ENCODE data around the gene SQOR.
"Not testable (repeated sequence)": the region's sequence is repeated elsewhere in the genome, so short reads cannot be mapped to it uniquely, and the experiment has no call there.

SQOR gene

DNA sequence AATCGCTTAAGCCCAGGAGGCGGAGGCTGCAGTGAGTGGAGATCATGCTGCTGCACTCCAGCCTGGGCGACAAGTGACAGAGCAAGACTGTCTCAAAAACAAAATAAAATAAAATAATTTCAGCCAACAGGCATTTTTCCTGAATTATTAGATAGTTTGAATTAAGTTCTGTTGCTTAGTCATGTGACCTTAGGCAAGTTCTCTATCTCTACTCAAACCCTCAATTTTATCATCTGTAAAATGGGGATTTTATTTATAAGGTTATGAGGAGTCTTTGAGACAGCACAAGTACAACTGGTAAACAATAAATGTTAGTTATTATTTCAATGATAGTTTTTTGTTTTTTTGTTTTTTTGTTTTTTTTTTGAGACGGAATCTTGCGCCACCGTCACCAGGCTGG is 13.0 kb downstream of the SQOR start:
- no peak for DNase-seq (ENCODE audit: low read depth, low spot score)
- Histone ChIP-seq H3K36me3 (ENCODE audit: insufficient read depth, low read length) (no peaks in the 10 kb centered on the region), H3K9me3 (ENCODE audit: low read depth, low read length) (no peaks in the 10 kb centered on the region), H3K9ac (ENCODE audit: insufficient read length) (no peak overlapping the region), H3K4me3 (no peak overlapping the region), H3K27ac (no peak overlapping the region)
- TF ChIP-seq EZH2 (IDR thresholded peaks at IDR 0.05) (no peak), POLR2AphosphoS5 (IDR thresholded peaks at IDR 0.05; ENCODE audit: borderline replicate concordance, low read depth, low read length) (no peak), FOXP2 (optimal IDR thresholded peaks at IDR 0.05; ENCODE audit: control extremely low read depth, extremely low read length, insufficient read depth) (no peak)

DNA sequence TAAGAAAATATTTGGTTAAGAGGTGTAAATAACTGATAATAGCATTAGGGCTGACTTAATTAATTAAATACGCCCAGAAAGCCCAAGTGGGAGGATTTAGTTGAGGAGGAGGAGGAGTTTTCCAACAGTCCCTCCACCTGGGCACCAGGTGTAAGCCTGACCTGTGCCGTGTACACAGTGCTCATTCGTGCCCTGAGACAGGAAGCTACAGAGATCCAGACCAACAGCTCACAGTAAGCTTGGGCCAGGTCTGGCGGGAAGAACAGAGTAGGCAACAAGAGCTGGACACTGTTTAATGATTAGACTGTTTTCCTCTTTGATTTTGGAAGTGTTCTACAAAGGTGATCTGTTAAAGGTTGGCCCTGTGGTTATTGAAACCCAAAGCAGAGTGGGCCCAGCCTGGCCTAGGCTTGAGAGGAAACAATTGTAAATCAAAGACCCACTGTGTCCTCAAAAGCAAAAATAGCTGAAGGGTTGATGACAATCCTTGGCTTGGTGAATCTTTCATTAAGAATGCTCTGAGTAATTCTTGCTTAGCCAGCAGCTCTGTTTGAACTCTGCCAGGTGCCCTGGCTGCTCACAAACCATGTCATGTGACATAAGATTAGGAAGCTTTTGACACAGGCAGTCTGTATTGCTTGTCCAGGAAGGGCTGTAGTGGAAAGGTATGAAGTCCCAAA is 13.8 kb downstream of the SQOR start:
- Histone ChIP-seq H3K4me3 (no peak overlapping the region), H3K9ac (ENCODE audit: insufficient read length) (no peak overlapping the region), H3K9me3 (ENCODE audit: low read depth, low read length) (no peaks in the 10 kb centered on the region), H3K36me3 (ENCODE audit: insufficient read depth, low read length) (no peaks in the 10 kb centered on the region), H3K27ac (no peak overlapping the region)
- DNase-seq (ENCODE audit: low read depth, low spot score): no peak
- TF ChIP-seq EZH2 (IDR thresholded peaks at IDR 0.05) (no peak), FOXP2 (optimal IDR thresholded peaks at IDR 0.05; ENCODE audit: control extremely low read depth, extremely low read length, insufficient read depth) (no peak), POLR2AphosphoS5 (IDR thresholded peaks at IDR 0.05; ENCODE audit: borderline replicate concordance, low read depth, low read length) (no peak)

DNA sequence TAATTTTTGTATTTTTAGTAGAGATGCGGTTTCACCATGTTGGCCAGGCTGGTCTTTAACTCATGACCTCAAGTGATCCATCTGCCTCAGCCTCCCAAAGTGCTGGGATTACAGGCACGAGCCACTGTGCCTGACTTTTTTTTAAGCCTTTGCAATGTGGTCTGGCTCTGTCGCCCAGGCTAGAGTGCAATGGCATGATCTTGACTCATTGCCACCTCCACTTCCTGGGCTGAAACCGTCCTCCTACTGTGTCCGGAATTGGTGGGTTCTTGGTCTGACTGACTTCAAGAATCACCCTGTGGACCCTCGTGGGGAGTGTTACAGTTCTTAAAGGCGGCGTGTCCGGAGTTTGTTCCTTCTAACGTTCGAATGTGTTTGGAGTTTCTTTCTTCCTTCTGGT is 15.2 kb downstream of the SQOR start:
- DNase-seq (ENCODE audit: low read depth, low spot score); H3K36me3 ChIP-seq (ENCODE audit: insufficient read depth, low read length); H3K4me3 ChIP-seq; H3K9ac ChIP-seq (ENCODE audit: insufficient read length); H3K27ac ChIP-seq; H3K9me3 ChIP-seq (ENCODE audit: low read depth, low read length): not testable (repeated sequence)

DNA sequence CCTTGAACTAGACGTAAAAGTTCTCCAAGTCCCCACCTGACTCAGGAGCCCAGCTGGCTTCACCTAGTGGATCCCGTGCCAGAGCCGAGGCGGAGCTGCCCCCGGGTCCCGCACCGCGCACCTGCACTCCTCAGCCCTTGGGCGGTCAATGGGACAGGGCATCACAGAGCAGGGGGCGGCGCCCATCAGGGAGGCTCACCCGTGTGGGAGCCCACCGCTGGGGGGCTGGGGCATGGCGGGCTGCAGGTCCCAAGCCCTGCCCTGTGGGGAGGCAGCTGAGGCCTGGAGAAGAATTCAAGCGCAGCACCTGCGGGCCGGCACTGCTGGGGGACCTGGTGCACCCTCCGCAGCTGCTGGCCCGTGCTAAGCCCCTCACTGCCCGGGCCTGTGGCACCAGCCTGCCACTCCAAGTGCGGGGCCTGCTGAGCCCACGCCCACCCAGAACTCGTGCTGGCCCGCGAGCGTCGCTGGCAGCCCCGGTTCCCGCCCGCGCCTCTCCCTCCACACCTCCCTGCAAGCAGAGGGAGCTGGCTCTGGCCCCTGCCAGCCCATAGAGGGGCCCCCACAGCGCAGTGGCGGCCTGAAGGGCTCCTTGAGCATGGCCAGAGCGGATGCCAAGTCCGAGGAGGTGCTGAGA is 16.2 kb downstream of the SQOR start:
- no peaks in the 10 kb centered on the region for H3K9me3 ChIP-seq (ENCODE audit: low read depth, low read length)
- TF ChIP-seq FOXP2 (optimal IDR thresholded peaks at IDR 0.05; ENCODE audit: control extremely low read depth, extremely low read length, insufficient read depth): no peak
- TF ChIP-seq EZH2 (IDR thresholded peaks at IDR 0.05): no peak
- no peak for TF ChIP-seq POLR2AphosphoS5 (IDR thresholded peaks at IDR 0.05; ENCODE audit: borderline replicate concordance, low read depth, low read length)
- H3K36me3 ChIP-seq (ENCODE audit: insufficient read depth, low read length): no peaks in the 10 kb centered on the region
- DNase-seq (ENCODE audit: low read depth, low spot score): no peak
- H3K27ac ChIP-seq: no peak overlapping the region
- H3K4me3 ChIP-seq: no peak overlapping the region
- no peak overlapping the region for H3K9ac ChIP-seq (ENCODE audit: insufficient read length)

DNA sequence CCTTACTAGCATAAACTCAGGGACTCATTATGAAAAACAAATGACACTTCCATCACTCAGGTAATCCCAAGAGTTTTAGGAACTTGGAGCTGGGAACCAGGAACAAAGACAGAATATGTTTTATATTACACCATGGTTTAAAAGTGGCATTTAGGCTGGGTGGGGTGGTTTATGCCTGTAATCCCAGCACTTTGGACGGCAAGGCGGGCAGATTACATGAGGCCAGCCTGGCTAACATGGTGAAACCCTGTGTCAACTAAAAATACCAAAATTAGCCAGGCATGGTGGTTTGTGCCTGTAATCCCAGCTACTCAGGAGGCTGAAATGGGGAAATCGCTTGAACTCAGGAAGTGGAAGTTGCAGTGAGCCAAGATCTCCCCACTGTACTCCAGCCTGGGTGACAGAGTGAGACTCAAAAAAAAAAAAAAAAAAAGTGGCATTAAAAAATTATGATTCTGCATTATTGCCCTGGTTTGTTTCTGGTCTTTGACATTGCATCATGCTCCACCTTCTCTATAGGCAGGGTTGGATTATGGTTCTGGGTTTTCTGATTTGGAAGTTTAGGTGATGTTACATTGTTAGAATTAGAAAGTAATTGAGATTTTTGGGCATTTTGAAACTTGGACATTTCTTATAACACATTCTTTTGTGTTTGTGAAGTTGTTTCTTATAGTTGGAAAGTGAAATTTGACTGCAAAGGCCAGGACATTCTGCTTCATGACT is 19.0 kb downstream of the SQOR start:
- no peak for DNase-seq (ENCODE audit: low read depth, low spot score)
- H3K9me3 ChIP-seq (ENCODE audit: low read depth, low read length): no peaks in the 10 kb centered on the region
- no peak for TF ChIP-seq EZH2 (IDR thresholded peaks at IDR 0.05)
- no peak for TF ChIP-seq FOXP2 (optimal IDR thresholded peaks at IDR 0.05; ENCODE audit: control extremely low read depth, extremely low read length, insufficient read depth)
- no peak for TF ChIP-seq POLR2AphosphoS5 (IDR thresholded peaks at IDR 0.05; ENCODE audit: borderline replicate concordance, low read depth, low read length)
- H3K36me3 ChIP-seq (ENCODE audit: insufficient read depth, low read length): no peaks in the 10 kb centered on the region
- H3K27ac ChIP-seq: peak overlapping the region; percentile 16; the same call in 1 of the 2 replicates
- H3K4me3 ChIP-seq: no peak overlapping the region
- no peak overlapping the region for H3K9ac ChIP-seq (ENCODE audit: insufficient read length)

DNA sequence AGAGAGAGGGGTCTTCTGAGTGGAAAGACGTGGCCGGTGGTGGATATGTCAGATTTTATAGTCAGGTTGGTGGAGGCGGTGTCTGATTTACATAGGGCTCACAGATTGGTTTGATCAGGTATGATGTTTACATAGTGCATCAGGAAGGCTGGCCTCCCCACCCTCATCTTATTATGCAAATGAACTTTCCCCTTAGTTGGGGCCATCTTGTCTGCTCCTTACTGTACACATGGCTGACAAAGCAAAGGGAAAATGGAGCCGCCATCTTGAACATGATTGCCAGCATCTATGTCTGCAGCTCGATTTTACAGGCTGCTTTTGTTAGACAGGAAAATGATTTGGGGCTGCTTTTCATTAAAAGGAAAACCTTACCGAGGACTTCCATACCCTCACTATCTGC is 19.9 kb downstream of the SQOR start:
- DNase-seq (ENCODE audit: low read depth, low spot score): no peak
- TF ChIP-seq POLR2AphosphoS5 (IDR thresholded peaks at IDR 0.05; ENCODE audit: borderline replicate concordance, low read depth, low read length): no peak
- no peak for TF ChIP-seq EZH2 (IDR thresholded peaks at IDR 0.05)
- TF ChIP-seq FOXP2 (optimal IDR thresholded peaks at IDR 0.05; ENCODE audit: control extremely low read depth, extremely low read length, insufficient read depth): no peak
- Histone ChIP-seq H3K9ac (ENCODE audit: insufficient read length) (no peak overlapping the region), H3K4me3 (no peak overlapping the region), H3K27ac (no peak overlapping the region), H3K9me3 (ENCODE audit: low read depth, low read length) (no peaks in the 10 kb centered on the region), H3K36me3 (ENCODE audit: insufficient read depth, low read length) (no peaks in the 10 kb centered on the region)

DNA sequence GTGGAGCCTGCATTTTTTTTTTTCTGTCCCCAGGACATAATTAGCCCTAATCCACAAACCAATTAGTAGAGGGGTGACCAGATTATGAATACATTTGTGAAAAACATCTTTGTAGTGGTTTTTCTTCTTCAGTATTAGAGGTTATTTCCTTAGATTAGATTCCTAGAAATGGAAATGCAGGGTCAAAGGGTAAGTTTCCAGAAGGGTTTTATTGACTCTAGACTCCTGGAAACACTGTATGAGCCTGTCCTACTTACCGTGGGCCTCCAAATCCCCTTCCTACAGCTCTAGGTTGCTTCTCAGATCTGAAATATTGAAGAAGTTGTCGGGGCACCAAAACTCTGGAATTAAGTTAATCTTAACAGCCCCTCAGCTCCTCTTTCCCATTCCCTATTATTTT is 22.4 kb downstream of the SQOR start:
- no peak for DNase-seq (ENCODE audit: low read depth, low spot score)
- Histone ChIP-seq H3K36me3 (ENCODE audit: insufficient read depth, low read length) (no peaks in the 10 kb centered on the region), H3K9ac (ENCODE audit: insufficient read length) (no peak overlapping the region)

DNA sequence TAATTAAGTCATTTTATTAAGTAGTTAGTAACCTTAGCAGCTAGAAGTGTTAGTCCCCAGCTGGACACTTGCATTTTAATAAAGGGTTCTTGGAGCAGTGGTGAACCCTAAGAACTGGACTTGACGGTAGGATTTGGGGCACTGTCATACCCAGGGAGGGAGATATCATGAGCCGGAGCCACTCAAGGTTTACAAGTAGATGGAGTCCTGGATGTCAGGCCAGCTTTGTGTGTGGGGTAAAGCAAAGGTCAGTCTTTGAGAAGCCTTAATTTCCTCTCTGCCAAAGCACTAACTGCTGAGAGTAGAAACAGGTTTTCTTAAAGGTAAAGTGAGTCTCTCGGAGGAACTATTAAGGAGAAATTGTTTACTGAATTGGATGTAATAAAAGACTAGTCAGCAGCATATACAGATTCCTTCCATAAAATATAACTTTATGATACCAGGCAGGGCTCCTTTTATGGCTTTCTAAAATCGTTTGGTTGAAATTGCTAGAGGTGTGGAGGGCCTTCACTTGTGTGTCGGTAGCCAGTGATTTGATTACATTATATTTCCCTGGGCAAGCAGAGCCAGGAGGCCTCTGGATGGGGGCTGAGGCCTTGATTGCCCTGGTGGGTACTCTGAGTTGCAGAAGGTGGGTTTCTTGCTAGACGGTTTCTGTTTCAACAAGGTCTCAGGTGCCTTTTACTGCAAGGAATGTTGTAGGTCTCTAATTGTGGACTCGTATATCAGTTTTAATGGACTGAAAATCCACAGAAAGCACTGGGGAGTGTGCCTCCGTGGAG is 23.1 kb downstream of the SQOR start:
- no peak for DNase-seq (ENCODE audit: low read depth, low spot score)
- Histone ChIP-seq H3K4me3 (no peak overlapping the region), H3K9ac (ENCODE audit: insufficient read length) (no peak overlapping the region), H3K27ac (no peak overlapping the region), H3K36me3 (ENCODE audit: insufficient read depth, low read length) (no peaks in the 10 kb centered on the region), H3K9me3 (ENCODE audit: low read depth, low read length) (no peaks in the 10 kb centered on the region)
- TF ChIP-seq FOXP2 (optimal IDR thresholded peaks at IDR 0.05; ENCODE audit: control extremely low read depth, extremely low read length, insufficient read depth) (no peak), EZH2 (IDR thresholded peaks at IDR 0.05) (no peak), POLR2AphosphoS5 (IDR thresholded peaks at IDR 0.05; ENCODE audit: borderline replicate concordance, low read depth, low read length) (no peak)

More for the DNA sequence above, 22.4 kb downstream of the SQOR start:
- Histone ChIP-seq H3K9me3 (ENCODE audit: low read depth, low read length) (no peaks in the 10 kb centered on the region), H3K4me3 (no peak overlapping the region), H3K27ac (no peak overlapping the region)
- TF ChIP-seq FOXP2 (optimal IDR thresholded peaks at IDR 0.05; ENCODE audit: control extremely low read depth, extremely low read length, insufficient read depth) (no peak), POLR2AphosphoS5 (IDR thresholded peaks at IDR 0.05; ENCODE audit: borderline replicate concordance, low read depth, low read length) (no peak), EZH2 (IDR thresholded peaks at IDR 0.05) (no peak)

Data from SK-N-MC (cell line).